Measurements from ENCODE around the gene ZNF394.
A peak's percentile ranks its signal among the peaks of the same experiment; 100 is the strongest.

DNA sequence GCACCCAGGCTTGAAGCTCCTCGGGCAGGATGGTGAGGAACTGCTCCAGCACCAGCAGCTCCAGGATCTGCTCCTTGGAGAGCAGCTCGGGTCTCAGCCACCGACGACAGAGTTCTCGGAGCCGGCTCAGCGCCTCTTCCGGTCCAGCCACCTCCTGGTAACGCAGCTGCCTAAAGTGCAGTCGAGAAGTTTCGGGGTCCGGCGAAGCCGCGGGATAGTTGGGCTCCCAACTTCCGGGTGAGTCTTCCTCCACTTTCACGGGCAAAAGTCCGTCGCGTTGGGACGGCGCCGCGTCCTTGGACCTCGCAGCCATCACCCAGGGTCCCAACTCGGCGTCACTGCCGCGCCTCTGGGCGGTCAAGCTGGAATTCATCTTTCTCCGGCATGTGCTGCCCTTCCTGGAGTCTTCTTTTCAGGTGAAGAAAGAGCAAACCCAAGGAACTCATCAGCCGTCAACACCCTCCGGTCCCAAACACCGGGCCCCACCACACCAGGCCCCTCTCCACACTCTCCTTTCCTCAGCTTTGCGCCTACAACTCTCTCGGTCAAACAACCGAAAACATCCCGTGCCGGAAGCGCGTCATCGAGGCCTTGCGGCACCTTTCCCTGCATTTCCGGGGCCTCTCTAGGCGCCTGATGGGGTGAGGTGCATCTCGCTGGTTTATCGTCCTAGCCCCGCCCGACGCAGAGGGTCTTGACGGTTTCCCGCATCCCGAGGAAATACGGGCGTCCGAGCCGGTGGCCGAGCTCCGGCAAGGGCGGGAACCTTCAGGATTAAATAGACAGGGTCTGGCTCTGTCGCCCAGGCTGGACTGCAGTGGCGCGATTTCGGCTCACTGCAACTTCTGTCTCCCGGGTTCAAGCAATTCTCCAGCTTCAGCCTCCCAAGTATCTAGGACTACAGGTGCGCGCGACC is at the start of gene ZNF394:
- TF ChIP-seq PHB (CRISPR knock-in tag; IDR thresholded peaks at IDR 0.05): 0 out of 2 replicates have a peak, but pooled peaks have one; percentile 23
- TF ChIP-seq CBFA2T2 (conservative IDR thresholded peaks at IDR 0.05): no peak
- 0 out of 6 replicates have a peak, but pooled peaks of 1 of the 3 experiments have one; percentile 8 for TF ChIP-seq CTCF (IDR thresholded peaks at IDR 0.05 in 2 of 3, conservative IDR thresholded peaks at IDR 0.05 in 1 of 3; ENCODE audit: insufficient read depth in 2 of 3, low read depth in 1 of 3, low read length in 3 of 3)
- no peak for TF ChIP-seq MEF2A (IDR thresholded peaks at IDR 0.05; ENCODE audit: control insufficient read depth, low read depth, low read length)

All from K562 (cell line).